HepG2 (cell line): ENCODE results near the gene TOM1L2. TPM values are rescaled to one million over a fixed set of nuclear protein-coding genes. Genes with fewer than 3 reads are reported as not detected.

Source experiments
- ATF7-NPFF ChIP-seq: sonication (generic); formaldehyde crosslinking; IDR thresholded peaks from 2 replicates; pipeline ENCODE4 v1.8.1; 2023; ENCODE audit warnings: mild to moderate bottlenecking, low read depth, missing genetic modification reagents, moderate library complexity
- GABPB1 ChIP-seq: IDR thresholded peaks from 2 replicates; pipeline ENCODE4 v1.6.1; 2016; ENCODE audit warnings: mild to moderate bottlenecking, missing genetic modification reagents, moderate library complexity, missing compliant biosample characterization
- MED1 ChIP-seq: sonication (generic); formaldehyde crosslinking; IDR thresholded peaks from 2 replicates; pipeline ENCODE4 v1.4.0; 2020; ENCODE audit warnings: missing genetic modification reagents
- MED8 ChIP-seq: sonication (generic); formaldehyde crosslinking; IDR thresholded peaks from 2 replicates; pipeline ENCODE4 v1.8.1; 2023; ENCODE audit warnings: mild to moderate bottlenecking, missing genetic modification reagents; ENCODE audit not compliant: insufficient replicate concordance
- POLR2A ChIP-seq, 2 experiments: IDR thresholded peaks; 2 replicates each; pipeline ENCODE4 v1.6.1; 2011; ENCODE audit warnings: low read depth in 2 of 2, low read length in 2 of 2, mild to moderate bottlenecking in 1 of 2, moderate library complexity in 1 of 2; ENCODE audit not compliant: insufficient read depth in 1 of 2
- RCOR2 ChIP-seq: IDR thresholded peaks from 2 replicates; pipeline ENCODE4 v1.6.1; 2016; ENCODE audit warnings: missing biosample characterization, missing genetic modification reagents
- SAP130 ChIP-seq: IDR thresholded peaks from 2 replicates; pipeline ENCODE4 v1.6.1; 2016; ENCODE audit warnings: low read depth
- SATB2 ChIP-seq: sonication (generic); formaldehyde crosslinking; IDR thresholded peaks from 2 replicates; pipeline ENCODE4 v1.5.0; 2020; ENCODE audit warnings: missing genetic modification reagents
- SMARCC2 ChIP-seq: fragments of 450-650 bp; IDR thresholded peaks from 2 replicates; pipeline ENCODE4 v1.6.1; 2017; ENCODE audit warnings: antibody characterized with exemption, mild to moderate bottlenecking
- SUZ12 ChIP-seq: fragments of 150-350 bp; IDR thresholded peaks from 2 replicates; pipeline ENCODE4 v1.6.1; 2014; ENCODE audit warnings: low read depth, low read length
- XBP1 ChIP-seq: sonication (generic); formaldehyde crosslinking; IDR thresholded peaks from 2 replicates; pipeline ENCODE4 v1.5.0; 2020; ENCODE audit warnings: missing genetic modification reagents
- ZBTB20 ChIP-seq: sonication (generic); formaldehyde crosslinking; IDR thresholded peaks from 2 replicates; pipeline ENCODE4 v1.8.1; 2023; ENCODE audit warnings: missing genetic modification reagents, low read depth, mild to moderate bottlenecking, borderline replicate concordance
- ZNF10 ChIP-seq: sonication (generic); formaldehyde crosslinking; IDR thresholded peaks from 2 replicates; pipeline ENCODE4 v1.4.0; 2020; ENCODE audit warnings: mild to moderate bottlenecking, low read depth, missing genetic modification reagents, borderline replicate concordance
- ZNF343 ChIP-seq: sonication (generic); formaldehyde crosslinking; IDR thresholded peaks from 2 replicates; pipeline ENCODE4 v1.4.0; 2020; ENCODE audit warnings: mild to moderate bottlenecking, missing genetic modification reagents
- ZNF605 ChIP-seq: sonication (generic); formaldehyde crosslinking; IDR thresholded peaks from 2 replicates; pipeline ENCODE4 v1.8.0; 2022; ENCODE audit warnings: mild to moderate bottlenecking, missing genetic modification reagents
- ZNF772 ChIP-seq: sonication (generic); formaldehyde crosslinking; IDR thresholded peaks from 2 replicates; pipeline ENCODE4 v1.5.0; 2020; ENCODE audit warnings: mild to moderate bottlenecking, missing genetic modification reagents
- ZNF816 ChIP-seq: sonication (generic); formaldehyde crosslinking; IDR thresholded peaks from 2 replicates; pipeline ENCODE4 v1.8.0; 2022; ENCODE audit warnings: missing genetic modification reagents, mild to moderate bottlenecking, borderline replicate concordance
- ZNF839 ChIP-seq: sonication (generic); formaldehyde crosslinking; IDR thresholded peaks from 2 replicates; pipeline ENCODE4 v1.4.0; 2020; ENCODE audit warnings: missing genetic modification reagents, mild to moderate bottlenecking, borderline replicate concordance
- polyA plus RNA-seq, 8 experiments: library from polyadenylated mRNA; depleted of rRNA in 3 of 8; stranded (reverse) in 7 of 8; unstranded in 1 of 8; fragments of >200 nt; fragmentation: Illumina TruSeq in 4 of 8; extraction: Trizol in 4 of 8; gene quantifications; 2 replicates each; pipeline versions ENCODE4 v1.2.1 to v1.2.3, GENCODE V29; 2011 to 2016; ENCODE audit warnings: low read depth in 4 of 8, missing spikeins in 1 of 8, mixed read lengths in 1 of 8; ENCODE audit not compliant: insufficient read depth in 1 of 8
- total RNA-seq, 5 experiments: library from RNA; depleted of rRNA; stranded (reverse); fragments of >200 nt; fragmentation: Illumina TruSeq; extraction: Trizol; gene quantifications; 2 replicates each; pipeline ENCODE4 v1.2.3, GENCODE V29; 2016; ENCODE audit warnings: low read depth in 1 of 5
- TF ChIP-seq, protein P1 (sequence below): sonication (generic); formaldehyde crosslinking; IDR thresholded peaks from 2 replicates; pipeline ENCODE4 v1.5.0; 2020; ENCODE audit warnings: mild to moderate bottlenecking, missing genetic modification reagents, borderline replicate concordance
- TF ChIP-seq, protein P2 (sequence below): sonication (generic); formaldehyde crosslinking; IDR thresholded peaks from 2 replicates; pipeline ENCODE4 v1.4.0; 2020; ENCODE audit warnings: missing genetic modification reagents
- TF ChIP-seq, protein P3 (sequence below): sonication (generic); formaldehyde crosslinking; IDR thresholded peaks from 2 replicates; pipeline ENCODE4 v1.5.0; 2020; ENCODE audit warnings: mild to moderate bottlenecking, low read depth, missing genetic modification reagents, borderline replicate concordance
- TF ChIP-seq, protein P4 (sequence below): sonication (generic); formaldehyde crosslinking; IDR thresholded peaks from 2 replicates; pipeline ENCODE4 v1.4.0; 2020; ENCODE audit warnings: mild to moderate bottlenecking, missing genetic modification reagents
- TF ChIP-seq, protein P5 (sequence below): sonication (generic); formaldehyde crosslinking; IDR thresholded peaks from 2 replicates; pipeline ENCODE4 v1.4.0; 2020; ENCODE audit warnings: low read depth, mild to moderate bottlenecking, missing genetic modification reagents
- TF ChIP-seq, protein P6 (sequence below): sonication (generic); formaldehyde crosslinking; IDR thresholded peaks from 2 replicates; pipeline ENCODE4 v1.5.1; 2020; ENCODE audit warnings: mild to moderate bottlenecking, moderate library complexity, missing genetic modification reagents

TOM1L2 gene
- total and polyA plus RNA-seq, 2 of the 13 experiments (the other 11 are each of a cell fraction or from before 2014, with no cell fraction given), result 4.7 to 7.4 TPM

DNA sequence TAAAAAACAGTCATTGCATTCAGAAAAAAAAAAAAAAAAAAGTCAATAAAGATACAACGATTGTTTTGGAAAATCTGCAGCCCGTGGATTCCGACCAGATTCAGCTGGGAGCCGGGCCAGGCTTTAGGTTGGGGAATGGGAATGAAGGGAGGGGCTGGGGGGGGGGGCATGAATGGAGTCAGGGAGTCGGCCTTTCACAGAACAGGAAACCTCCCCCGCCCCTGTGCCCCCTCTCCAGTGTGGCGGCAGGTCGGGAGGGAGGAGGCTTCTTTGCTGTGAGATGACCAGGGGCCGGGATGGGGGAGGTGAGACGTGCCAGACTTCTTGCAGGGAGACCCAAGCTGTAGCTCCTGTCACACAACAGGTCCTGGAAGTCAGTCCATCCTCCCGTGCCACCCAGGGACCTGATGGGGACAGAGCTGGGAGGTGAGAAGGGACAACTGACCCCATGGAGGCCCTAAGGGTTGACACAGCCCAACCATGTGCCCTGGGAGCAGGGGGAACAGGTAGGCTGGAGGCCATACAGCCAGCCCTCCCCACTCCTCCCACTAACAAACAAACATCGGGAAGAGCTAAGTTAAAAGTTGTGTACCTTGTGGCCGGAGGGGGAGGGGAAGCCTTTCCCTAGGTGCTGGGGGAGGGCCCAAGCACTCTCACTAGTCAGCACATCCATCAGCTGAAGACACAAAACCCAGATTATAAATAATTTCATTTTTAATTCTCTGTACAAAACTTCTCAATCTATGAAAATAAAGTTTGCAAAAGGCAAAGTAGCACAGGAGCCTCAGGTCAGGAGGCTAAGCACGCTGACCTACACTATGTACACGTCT is 160.6 kb downstream of the TOM1L2 start (continued):
- TF ChIP-seq, protein P1, sequence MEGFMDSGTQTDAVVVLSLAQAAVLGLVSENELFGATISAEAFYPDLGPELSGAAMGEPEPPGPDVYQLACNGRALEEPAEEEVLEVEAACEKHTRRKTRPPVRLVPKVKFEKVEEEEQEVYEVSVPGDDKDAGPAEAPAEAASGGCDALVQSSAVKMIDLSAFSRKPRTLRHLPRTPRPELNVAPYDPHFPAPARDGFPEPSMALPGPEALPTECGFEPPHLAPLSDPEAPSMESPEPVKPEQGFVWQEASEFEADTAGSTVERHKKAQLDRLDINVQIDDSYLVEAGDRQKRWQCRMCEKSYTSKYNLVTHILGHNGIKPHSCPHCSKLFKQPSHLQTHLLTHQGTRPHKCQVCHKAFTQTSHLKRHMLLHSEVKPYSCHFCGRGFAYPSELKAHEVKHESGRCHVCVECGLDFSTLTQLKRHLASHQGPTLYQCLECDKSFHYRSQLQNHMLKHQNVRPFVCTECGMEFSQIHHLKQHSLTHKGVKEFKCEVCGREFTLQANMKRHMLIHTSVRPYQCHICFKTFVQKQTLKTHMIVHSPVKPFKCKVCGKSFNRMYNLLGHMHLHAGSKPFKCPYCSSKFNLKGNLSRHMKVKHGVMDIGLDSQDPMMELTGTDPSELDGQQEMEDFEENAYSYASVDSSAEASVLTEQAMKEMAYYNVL, result no peak
- TF ChIP-seq MED1 (CRISPR knock-in tag) (peak; percentile 41; the same call in 1 of the 2 replicates), GABPB1 (CRISPR knock-in tag) (no peak), ZNF816 (CRISPR knock-in tag) (no peak), SMARCC2 (no peak), SAP130 (CRISPR knock-in tag) (peak; percentile 65), ZNF10 (CRISPR knock-in tag) (no peak), MED8 (CRISPR knock-in tag) (no peak), SUZ12 (no peak), POLR2A (IDR thresholded peaks at IDR 0.05; ENCODE audit: insufficient read depth in 1 of 2, low read depth in 2 of 2, low read length in 2 of 2) (peak in 1 of 2 experiments; percentile 42; a peak in 2 of 4 replicates), ZNF343 (CRISPR knock-in tag) (no peak), ZBTB20 (CRISPR knock-in tag) (peak; percentile 16; the same call in 1 of the 2 replicates), SATB2 (CRISPR knock-in tag) (no peak), ZNF772 (CRISPR knock-in tag) (0 out of 2 replicates have a peak, but pooled peaks have one; percentile 52), RCOR2 (CRISPR knock-in tag) (no peak), ZNF839 (CRISPR knock-in tag) (no peak), XBP1 (no peak), ATF7-NPFF (CRISPR knock-in tag) (no peak), ZNF605 (CRISPR knock-in tag) (peak; percentile 24; the same call in 1 of the 2 replicates)
- TF ChIP-seq, protein P2, sequence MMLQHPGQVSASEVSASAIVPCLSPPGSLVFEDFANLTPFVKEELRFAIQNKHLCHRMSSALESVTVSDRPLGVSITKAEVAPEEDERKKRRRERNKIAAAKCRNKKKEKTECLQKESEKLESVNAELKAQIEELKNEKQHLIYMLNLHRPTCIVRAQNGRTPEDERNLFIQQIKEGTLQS (CRISPR knock-in tag), result no peak
- TF ChIP-seq, protein P3, sequence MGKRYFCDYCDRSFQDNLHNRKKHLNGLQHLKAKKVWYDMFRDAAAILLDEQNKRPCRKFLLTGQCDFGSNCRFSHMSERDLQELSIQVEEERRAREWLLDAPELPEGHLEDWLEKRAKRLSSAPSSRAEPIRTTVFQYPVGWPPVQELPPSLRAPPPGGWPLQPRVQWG, result no peak
- TF ChIP-seq, protein P4, sequence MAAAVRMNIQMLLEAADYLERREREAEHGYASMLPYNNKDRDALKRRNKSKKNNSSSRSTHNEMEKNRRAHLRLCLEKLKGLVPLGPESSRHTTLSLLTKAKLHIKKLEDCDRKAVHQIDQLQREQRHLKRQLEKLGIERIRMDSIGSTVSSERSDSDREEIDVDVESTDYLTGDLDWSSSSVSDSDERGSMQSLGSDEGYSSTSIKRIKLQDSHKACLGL, result peak; percentile 38; the same call in 1 of the 2 replicates
- TF ChIP-seq, protein P5, sequence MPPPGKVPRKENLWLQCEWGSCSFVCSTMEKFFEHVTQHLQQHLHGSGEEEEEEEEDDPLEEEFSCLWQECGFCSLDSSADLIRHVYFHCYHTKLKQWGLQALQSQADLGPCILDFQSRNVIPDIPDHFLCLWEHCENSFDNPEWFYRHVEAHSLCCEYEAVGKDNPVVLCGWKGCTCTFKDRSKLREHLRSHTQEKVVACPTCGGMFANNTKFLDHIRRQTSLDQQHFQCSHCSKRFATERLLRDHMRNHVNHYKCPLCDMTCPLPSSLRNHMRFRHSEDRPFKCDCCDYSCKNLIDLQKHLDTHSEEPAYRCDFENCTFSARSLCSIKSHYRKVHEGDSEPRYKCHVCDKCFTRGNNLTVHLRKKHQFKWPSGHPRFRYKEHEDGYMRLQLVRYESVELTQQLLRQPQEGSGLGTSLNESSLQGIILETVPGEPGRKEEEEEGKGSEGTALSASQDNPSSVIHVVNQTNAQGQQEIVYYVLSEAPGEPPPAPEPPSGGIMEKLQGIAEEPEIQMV (CRISPR knock-in tag), result no peak
- TF ChIP-seq, protein P6, sequence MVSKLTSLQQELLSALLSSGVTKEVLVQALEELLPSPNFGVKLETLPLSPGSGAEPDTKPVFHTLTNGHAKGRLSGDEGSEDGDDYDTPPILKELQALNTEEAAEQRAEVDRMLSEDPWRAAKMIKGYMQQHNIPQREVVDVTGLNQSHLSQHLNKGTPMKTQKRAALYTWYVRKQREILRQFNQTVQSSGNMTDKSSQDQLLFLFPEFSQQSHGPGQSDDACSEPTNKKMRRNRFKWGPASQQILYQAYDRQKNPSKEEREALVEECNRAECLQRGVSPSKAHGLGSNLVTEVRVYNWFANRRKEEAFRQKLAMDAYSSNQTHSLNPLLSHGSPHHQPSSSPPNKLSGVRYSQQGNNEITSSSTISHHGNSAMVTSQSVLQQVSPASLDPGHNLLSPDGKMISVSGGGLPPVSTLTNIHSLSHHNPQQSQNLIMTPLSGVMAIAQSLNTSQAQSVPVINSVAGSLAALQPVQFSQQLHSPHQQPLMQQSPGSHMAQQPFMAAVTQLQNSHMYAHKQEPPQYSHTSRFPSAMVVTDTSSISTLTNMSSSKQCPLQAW, result peak; percentile 55
